K562 (cell line): ENCODE data around the gene ERC2.

Experiments
- FOS ChIP-seq: IDR thresholded peaks from 3 replicates; pipeline ENCODE4 v1.6.1; 2011; ENCODE audit not compliant: insufficient read length; ENCODE audit errors: extremely low read depth
- MXI1 ChIP-seq: IDR thresholded peaks from 2 replicates; pipeline ENCODE4 v1.6.1; 2011; ENCODE audit warnings: low read depth, mild to moderate bottlenecking, improper control_type of control experiment, low read length
- POLR2A ChIP-seq: fragments of 450-650 bp; conservative IDR thresholded peaks from 2 replicates; pipeline ENCODE4 v1.6.1; 2016
- TAF1 ChIP-seq: IDR thresholded peaks from 2 replicates; pipeline ENCODE4 v1.6.1; 2011; ENCODE audit warnings: mild to moderate bottlenecking, low read length, moderate library complexity; ENCODE audit not compliant: insufficient read depth, control insufficient read depth, severe bottlenecking; ENCODE audit errors: extremely low read depth
- YY1 ChIP-seq, 3 experiments: IDR thresholded peaks; 2 replicates each; pipeline ENCODE4 v1.6.1; 2011; ENCODE audit warnings: low read length in 2 of 3, mild to moderate bottlenecking in 2 of 3, moderate library complexity in 2 of 3, borderline replicate concordance in 1 of 3, control low read depth in 1 of 3, low read depth in 1 of 3; ENCODE audit not compliant: insufficient read depth in 3 of 3, insufficient replicate concordance in 2 of 3, control insufficient read depth in 1 of 3, insufficient read length in 1 of 3; ENCODE audit errors: extremely low read depth in 1 of 3
- ZNF274 ChIP-seq: IDR thresholded peaks from 2 replicates; pipeline ENCODE4 v1.6.1; 2011; ENCODE audit warnings: low read depth, mild to moderate bottlenecking, low read length, moderate library complexity, borderline replicate concordance
- ZNF764 ChIP-seq: fragments of 250-450 bp; sonication (Bioruptor Pico); IDR thresholded peaks from 2 replicates; pipeline ENCODE4 v1.4.0; 2020; ENCODE audit warnings: low read depth, mild to moderate bottlenecking, moderate library complexity
- ZNF766 ChIP-seq: fragments of 200-800 bp; sonication (Bioruptor generic); conservative IDR thresholded peaks from 2 replicates; pipeline ENCODE4 v1.6.1; 2016; ENCODE audit warnings: missing genetic modification characterization, missing compliant biosample characterization
- TF ChIP-seq, protein P1 (sequence below): sonication (generic); formaldehyde crosslinking; IDR thresholded peaks from 2 replicates; pipeline ENCODE4 v1.5.0; 2020; ENCODE audit warnings: missing genetic modification reagents
- TF ChIP-seq, protein P2 (sequence below): fragments of 200-800 bp; sonication (Bioruptor generic); IDR thresholded peaks from 2 replicates; pipeline ENCODE4 v1.6.1; 2016; ENCODE audit warnings: missing genetic modification characterization, missing compliant biosample characterization
- TF ChIP-seq, protein P3 (sequence below), 3 experiments: IDR thresholded peaks in 2 of 3; conservative IDR thresholded peaks in 1 of 3; 2 replicates each; pipeline ENCODE4 v1.5.1; 2011 to 2012; ENCODE audit warnings: low read length in 3 of 3, mild to moderate bottlenecking in 3 of 3, control low read depth in 2 of 3, improper control_type of control experiment in 1 of 3, inconsistent platforms in 1 of 3, low read depth in 1 of 3, mixed read lengths in 1 of 3, moderate library complexity in 1 of 3; ENCODE audit not compliant: insufficient read depth in 2 of 3

DNA sequence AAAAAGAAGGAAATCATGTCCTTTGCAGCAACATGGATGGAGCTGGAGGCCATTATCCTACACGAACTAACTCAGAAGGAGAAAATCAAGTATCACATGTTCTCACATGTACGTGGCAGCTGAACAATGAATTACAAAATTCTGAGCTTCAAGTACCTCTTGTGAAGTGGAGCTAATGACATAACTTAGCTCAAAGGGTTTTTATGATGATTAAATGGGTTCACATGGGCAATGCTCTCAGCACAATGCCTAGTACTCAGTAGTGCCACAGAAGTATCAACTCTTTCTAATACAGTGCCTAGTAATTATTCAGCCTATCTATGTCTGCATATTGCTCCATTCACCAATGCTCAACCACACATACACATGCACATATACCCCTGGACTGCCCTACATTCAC lies 573.7 kb downstream of the ERC2 start:
- TF ChIP-seq FOS: no peak
- no peak for TF ChIP-seq ZNF274
- no peak for TF ChIP-seq ZNF766 (CRISPR knock-in tag)
- no peak for TF ChIP-seq ZNF764 (CRISPR knock-in tag)
- TF ChIP-seq POLR2A: no peak
- TF ChIP-seq, protein P1, sequence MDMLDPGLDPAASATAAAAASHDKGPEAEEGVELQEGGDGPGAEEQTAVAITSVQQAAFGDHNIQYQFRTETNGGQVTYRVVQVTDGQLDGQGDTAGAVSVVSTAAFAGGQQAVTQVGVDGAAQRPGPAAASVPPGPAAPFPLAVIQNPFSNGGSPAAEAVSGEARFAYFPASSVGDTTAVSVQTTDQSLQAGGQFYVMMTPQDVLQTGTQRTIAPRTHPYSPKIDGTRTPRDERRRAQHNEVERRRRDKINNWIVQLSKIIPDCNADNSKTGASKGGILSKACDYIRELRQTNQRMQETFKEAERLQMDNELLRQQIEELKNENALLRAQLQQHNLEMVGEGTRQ (CRISPR knock-in tag): no peak
- TF ChIP-seq, protein P2, sequence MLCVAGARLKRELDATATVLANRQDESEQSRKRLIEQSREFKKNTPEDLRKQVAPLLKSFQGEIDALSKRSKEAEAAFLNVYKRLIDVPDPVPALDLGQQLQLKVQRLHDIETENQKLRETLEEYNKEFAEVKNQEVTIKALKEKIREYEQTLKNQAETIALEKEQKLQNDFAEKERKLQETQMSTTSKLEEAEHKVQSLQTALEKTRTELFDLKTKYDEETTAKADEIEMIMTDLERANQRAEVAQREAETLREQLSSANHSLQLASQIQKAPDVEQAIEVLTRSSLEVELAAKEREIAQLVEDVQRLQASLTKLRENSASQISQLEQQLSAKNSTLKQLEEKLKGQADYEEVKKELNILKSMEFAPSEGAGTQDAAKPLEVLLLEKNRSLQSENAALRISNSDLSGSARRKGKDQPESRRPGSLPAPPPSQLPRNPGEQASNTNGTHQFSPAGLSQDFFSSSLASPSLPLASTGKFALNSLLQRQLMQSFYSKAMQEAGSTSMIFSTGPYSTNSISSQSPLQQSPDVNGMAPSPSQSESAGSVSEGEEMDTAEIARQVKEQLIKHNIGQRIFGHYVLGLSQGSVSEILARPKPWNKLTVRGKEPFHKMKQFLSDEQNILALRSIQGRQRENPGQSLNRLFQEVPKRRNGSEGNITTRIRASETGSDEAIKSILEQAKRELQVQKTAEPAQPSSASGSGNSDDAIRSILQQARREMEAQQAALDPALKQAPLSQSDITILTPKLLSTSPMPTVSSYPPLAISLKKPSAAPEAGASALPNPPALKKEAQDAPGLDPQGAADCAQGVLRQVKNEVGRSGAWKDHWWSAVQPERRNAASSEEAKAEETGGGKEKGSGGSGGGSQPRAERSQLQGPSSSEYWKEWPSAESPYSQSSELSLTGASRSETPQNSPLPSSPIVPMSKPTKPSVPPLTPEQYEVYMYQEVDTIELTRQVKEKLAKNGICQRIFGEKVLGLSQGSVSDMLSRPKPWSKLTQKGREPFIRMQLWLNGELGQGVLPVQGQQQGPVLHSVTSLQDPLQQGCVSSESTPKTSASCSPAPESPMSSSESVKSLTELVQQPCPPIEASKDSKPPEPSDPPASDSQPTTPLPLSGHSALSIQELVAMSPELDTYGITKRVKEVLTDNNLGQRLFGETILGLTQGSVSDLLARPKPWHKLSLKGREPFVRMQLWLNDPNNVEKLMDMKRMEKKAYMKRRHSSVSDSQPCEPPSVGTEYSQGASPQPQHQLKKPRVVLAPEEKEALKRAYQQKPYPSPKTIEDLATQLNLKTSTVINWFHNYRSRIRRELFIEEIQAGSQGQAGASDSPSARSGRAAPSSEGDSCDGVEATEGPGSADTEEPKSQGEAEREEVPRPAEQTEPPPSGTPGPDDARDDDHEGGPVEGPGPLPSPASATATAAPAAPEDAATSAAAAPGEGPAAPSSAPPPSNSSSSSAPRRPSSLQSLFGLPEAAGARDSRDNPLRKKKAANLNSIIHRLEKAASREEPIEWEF (CRISPR knock-in tag): no peak
- no peak for TF ChIP-seq YY1 (IDR thresholded peaks at IDR 0.05; ENCODE audit: borderline replicate concordance in 1 of 3, control insufficient read depth in 1 of 3, extremely low read depth in 1 of 3, insufficient read depth in 3 of 3, insufficient read length in 1 of 3, insufficient replicate concordance in 2 of 3, low read depth in 1 of 3, low read length in 2 of 3)
- TF ChIP-seq, protein P3, sequence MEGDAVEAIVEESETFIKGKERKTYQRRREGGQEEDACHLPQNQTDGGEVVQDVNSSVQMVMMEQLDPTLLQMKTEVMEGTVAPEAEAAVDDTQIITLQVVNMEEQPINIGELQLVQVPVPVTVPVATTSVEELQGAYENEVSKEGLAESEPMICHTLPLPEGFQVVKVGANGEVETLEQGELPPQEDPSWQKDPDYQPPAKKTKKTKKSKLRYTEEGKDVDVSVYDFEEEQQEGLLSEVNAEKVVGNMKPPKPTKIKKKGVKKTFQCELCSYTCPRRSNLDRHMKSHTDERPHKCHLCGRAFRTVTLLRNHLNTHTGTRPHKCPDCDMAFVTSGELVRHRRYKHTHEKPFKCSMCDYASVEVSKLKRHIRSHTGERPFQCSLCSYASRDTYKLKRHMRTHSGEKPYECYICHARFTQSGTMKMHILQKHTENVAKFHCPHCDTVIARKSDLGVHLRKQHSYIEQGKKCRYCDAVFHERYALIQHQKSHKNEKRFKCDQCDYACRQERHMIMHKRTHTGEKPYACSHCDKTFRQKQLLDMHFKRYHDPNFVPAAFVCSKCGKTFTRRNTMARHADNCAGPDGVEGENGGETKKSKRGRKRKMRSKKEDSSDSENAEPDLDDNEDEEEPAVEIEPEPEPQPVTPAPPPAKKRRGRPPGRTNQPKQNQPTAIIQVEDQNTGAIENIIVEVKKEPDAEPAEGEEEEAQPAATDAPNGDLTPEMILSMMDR (IDR thresholded peaks at IDR 0.05 in 2 of 3, conservative IDR thresholded peaks at IDR 0.05 in 1 of 3; ENCODE audit: insufficient read depth in 2 of 3, low read depth in 1 of 3, low read length in 3 of 3): no peak
- TF ChIP-seq TAF1: no peak
- TF ChIP-seq MXI1: no peak
